HepG2 (cell line): ENCODE results near the gene ZNF3. TPM values are rescaled to one million over a fixed set of nuclear protein-coding genes. Genes with fewer than 3 reads are reported as not detected.

Experiments used
- AGO1 ChIP-seq: fragments of 200-400 bp; formaldehyde crosslinking; IDR thresholded peaks from 2 replicates; pipeline ENCODE4 v1.6.1; 2017; ENCODE audit warnings: mild to moderate bottlenecking, low read depth, low read length, moderate library complexity; ENCODE audit not compliant: poor library complexity, severe bottlenecking
- FOXA1 ChIP-seq, 2 experiments: fragments of 450-650 bp in 1 of 2; sonication (generic) in 1 of 2; formaldehyde crosslinking in 1 of 2; IDR thresholded peaks; 2 replicates each; pipeline versions ENCODE4 v1.4.0 to v1.6.1; 2016 to 2020; ENCODE audit warnings: missing genetic modification reagents in 1 of 2
- KAT2B ChIP-seq: fragments of 150-350 bp; IDR thresholded peaks from 2 replicates; pipeline ENCODE4 v1.6.1; 2014; ENCODE audit warnings: low read depth, low read length, borderline replicate concordance
- KAT8 ChIP-seq: IDR thresholded peaks from 2 replicates; pipeline ENCODE4 v1.6.1; 2016; ENCODE audit warnings: missing genetic modification reagents, missing compliant biosample characterization
- MLXIP ChIP-seq: sonication (generic); formaldehyde crosslinking; IDR thresholded peaks from 2 replicates; pipeline ENCODE4 v1.9.0; 2021; ENCODE audit warnings: missing genetic modification reagents, borderline replicate concordance
- NCOR1 ChIP-seq: fragments of 200-600 bp; sonication (generic); IDR thresholded peaks from 2 replicates; pipeline ENCODE4 v1.7.0; 2017; ENCODE audit warnings: antibody characterized with exemption, low read length, borderline replicate concordance
- ONECUT2 ChIP-seq: sonication (generic); formaldehyde crosslinking; IDR thresholded peaks from 2 replicates; pipeline ENCODE4 v1.4.0; 2020; ENCODE audit warnings: missing genetic modification reagents
- SATB2 ChIP-seq: sonication (generic); formaldehyde crosslinking; IDR thresholded peaks from 2 replicates; pipeline ENCODE4 v1.5.0; 2020; ENCODE audit warnings: missing genetic modification reagents
- SMAD3 ChIP-seq: sonication (generic); formaldehyde crosslinking; IDR thresholded peaks from 2 replicates; pipeline ENCODE4 v1.4.0; 2020; ENCODE audit warnings: missing genetic modification reagents
- TSC22D2 ChIP-seq: sonication (generic); formaldehyde crosslinking; IDR thresholded peaks from 2 replicates; pipeline ENCODE4 v1.5.1; 2020; ENCODE audit warnings: missing genetic modification reagents, mild to moderate bottlenecking, borderline replicate concordance
- WIZ ChIP-seq: sonication (generic); formaldehyde crosslinking; IDR thresholded peaks from 2 replicates; pipeline ENCODE4 v1.5.1; 2020; ENCODE audit warnings: mild to moderate bottlenecking, missing genetic modification reagents
- ZFP36L1 ChIP-seq: sonication (generic); formaldehyde crosslinking; IDR thresholded peaks from 2 replicates; pipeline ENCODE4 v1.8.0; 2022; ENCODE audit warnings: mild to moderate bottlenecking, missing genetic modification reagents, moderate library complexity
- ZNF570 ChIP-seq: sonication (generic); formaldehyde crosslinking; IDR thresholded peaks from 2 replicates; pipeline ENCODE4 v1.4.0; 2020; ENCODE audit warnings: mild to moderate bottlenecking, missing genetic modification reagents, borderline replicate concordance
- ZNF749 ChIP-seq: sonication (generic); formaldehyde crosslinking; IDR thresholded peaks from 2 replicates; pipeline ENCODE4 v1.8.0; 2022; ENCODE audit warnings: mild to moderate bottlenecking, missing genetic modification reagents, moderate library complexity, borderline replicate concordance
- polyA plus RNA-seq, 8 experiments: library from polyadenylated mRNA; depleted of rRNA in 3 of 8; stranded (reverse) in 7 of 8; unstranded in 1 of 8; fragments of >200 nt; fragmentation: Illumina TruSeq in 4 of 8; extraction: Trizol in 4 of 8; gene quantifications; 2 replicates each; pipeline versions ENCODE4 v1.2.1 to v1.2.3, GENCODE V29; 2011 to 2016; ENCODE audit warnings: low read depth in 4 of 8, missing spikeins in 1 of 8, mixed read lengths in 1 of 8; ENCODE audit not compliant: insufficient read depth in 1 of 8
- total RNA-seq, 5 experiments: library from RNA; depleted of rRNA; stranded (reverse); fragments of >200 nt; fragmentation: Illumina TruSeq; extraction: Trizol; gene quantifications; 2 replicates each; pipeline ENCODE4 v1.2.3, GENCODE V29; 2016; ENCODE audit warnings: low read depth in 1 of 5
- TF ChIP-seq, protein P1 (sequence below): sonication (generic); formaldehyde crosslinking; IDR thresholded peaks from 2 replicates; pipeline ENCODE4 v1.8.0; 2022; ENCODE audit warnings: mild to moderate bottlenecking, missing genetic modification reagents
- TF ChIP-seq, protein P2 (sequence below): sonication (generic); formaldehyde crosslinking; IDR thresholded peaks from 2 replicates; pipeline ENCODE4 v1.5.1; 2020; ENCODE audit warnings: mild to moderate bottlenecking, missing genetic modification reagents, moderate library complexity
- TF ChIP-seq, protein P3 (sequence below): IDR thresholded peaks from 2 replicates; pipeline ENCODE4 v1.6.1; 2012; ENCODE audit warnings: inconsistent platforms
- TF ChIP-seq, protein P4 (sequence below): sonication (generic); formaldehyde crosslinking; IDR thresholded peaks from 2 replicates; pipeline ENCODE4 v1.4.0; 2020; ENCODE audit warnings: missing genetic modification reagents; ENCODE audit errors: not compliant biosample characterization

ZNF3 gene
- total and polyA plus RNA-seq, 2 of the 13 experiments (the other 11 are each of a cell fraction or from before 2014, with no cell fraction given): 33.7 to 56.9 TPM

DNA sequence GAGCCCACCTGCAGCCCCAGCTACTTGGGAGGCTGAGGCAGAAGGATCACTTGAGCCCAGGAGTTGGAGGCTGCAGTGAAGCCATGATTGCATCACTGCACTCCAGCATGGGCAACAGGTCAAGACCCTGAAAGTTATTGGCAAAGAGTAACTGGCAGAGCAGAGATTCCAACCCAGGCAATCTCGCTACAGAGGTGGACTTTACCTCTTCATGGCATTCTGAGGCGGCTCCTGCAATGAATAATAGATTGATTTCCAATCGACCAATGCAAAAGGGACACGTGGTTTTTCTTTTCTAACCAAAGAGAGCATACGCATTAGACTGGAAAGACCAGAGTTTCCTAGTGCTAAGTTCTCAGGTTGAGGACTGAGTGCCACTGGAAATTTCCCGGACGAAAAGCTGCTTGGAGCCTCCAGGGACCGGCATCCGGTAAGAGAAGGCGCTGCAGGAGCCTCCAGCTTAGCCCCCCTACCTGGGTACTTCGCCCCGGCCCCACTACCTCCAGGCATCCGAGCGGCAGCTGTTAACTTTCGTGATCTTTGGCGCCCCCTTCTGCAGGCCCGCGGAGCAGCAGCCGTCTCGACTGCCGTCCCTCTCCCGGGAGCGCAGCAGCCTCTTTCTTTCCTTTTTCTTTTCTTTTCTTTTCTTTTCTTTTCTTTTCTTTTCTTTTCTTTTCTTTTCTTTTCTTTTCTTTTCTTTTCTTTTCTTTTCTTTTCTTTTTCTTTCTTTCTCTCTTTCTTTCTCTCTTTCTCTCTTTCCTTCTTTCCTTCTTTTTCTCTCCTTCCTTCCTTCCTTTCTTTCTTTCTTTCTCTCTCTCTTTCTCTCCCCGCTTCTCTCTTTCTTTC, 49.3 kb upstream of the ZNF3 start (continued):
- TF ChIP-seq, protein P1, sequence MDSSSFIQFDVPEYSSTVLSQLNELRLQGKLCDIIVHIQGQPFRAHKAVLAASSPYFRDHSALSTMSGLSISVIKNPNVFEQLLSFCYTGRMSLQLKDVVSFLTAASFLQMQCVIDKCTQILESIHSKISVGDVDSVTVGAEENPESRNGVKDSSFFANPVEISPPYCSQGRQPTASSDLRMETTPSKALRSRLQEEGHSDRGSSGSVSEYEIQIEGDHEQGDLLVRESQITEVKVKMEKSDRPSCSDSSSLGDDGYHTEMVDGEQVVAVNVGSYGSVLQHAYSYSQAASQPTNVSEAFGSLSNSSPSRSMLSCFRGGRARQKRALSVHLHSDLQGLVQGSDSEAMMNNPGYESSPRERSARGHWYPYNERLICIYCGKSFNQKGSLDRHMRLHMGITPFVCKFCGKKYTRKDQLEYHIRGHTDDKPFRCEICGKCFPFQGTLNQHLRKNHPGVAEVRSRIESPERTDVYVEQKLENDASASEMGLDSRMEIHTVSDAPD: 0 out of 2 replicates have a peak, but pooled peaks have one; percentile 31
- TF ChIP-seq, protein P2, sequence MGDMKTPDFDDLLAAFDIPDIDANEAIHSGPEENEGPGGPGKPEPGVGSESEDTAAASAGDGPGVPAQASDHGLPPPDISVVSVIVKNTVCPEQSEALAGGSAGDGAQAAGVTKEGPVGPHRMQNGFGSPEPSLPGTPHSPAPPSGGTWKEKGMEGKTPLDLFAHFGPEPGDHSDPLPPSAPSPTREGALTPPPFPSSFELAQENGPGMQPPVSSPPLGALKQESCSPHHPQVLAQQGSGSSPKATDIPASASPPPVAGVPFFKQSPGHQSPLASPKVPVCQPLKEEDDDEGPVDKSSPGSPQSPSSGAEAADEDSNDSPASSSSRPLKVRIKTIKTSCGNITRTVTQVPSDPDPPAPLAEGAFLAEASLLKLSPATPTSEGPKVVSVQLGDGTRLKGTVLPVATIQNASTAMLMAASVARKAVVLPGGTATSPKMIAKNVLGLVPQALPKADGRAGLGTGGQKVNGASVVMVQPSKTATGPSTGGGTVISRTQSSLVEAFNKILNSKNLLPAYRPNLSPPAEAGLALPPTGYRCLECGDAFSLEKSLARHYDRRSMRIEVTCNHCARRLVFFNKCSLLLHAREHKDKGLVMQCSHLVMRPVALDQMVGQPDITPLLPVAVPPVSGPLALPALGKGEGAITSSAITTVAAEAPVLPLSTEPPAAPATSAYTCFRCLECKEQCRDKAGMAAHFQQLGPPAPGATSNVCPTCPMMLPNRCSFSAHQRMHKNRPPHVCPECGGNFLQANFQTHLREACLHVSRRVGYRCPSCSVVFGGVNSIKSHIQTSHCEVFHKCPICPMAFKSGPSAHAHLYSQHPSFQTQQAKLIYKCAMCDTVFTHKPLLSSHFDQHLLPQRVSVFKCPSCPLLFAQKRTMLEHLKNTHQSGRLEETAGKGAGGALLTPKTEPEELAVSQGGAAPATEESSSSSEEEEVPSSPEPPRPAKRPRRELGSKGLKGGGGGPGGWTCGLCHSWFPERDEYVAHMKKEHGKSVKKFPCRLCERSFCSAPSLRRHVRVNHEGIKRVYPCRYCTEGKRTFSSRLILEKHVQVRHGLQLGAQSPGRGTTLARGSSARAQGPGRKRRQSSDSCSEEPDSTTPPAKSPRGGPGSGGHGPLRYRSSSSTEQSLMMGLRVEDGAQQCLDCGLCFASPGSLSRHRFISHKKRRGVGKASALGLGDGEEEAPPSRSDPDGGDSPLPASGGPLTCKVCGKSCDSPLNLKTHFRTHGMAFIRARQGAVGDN (CRISPR knock-in tag): peak; percentile 75
- no peak for TF ChIP-seq NCOR1
- TF ChIP-seq ZNF749 (CRISPR knock-in tag): no peak
- TF ChIP-seq, protein P3, sequence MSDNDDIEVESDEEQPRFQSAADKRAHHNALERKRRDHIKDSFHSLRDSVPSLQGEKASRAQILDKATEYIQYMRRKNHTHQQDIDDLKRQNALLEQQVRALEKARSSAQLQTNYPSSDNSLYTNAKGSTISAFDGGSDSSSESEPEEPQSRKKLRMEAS: peak; percentile 38; the same call in 1 of the 2 replicates
- TF ChIP-seq FOXA1 (IDR thresholded peaks at IDR 0.05): no peak
- TF ChIP-seq FOXA1 (CRISPR knock-in tag; IDR thresholded peaks at IDR 0.05): no peak
- TF ChIP-seq KAT8 (CRISPR knock-in tag): 0 out of 2 replicates have a peak, but pooled peaks have one; percentile 15
- TF ChIP-seq SATB2 (CRISPR knock-in tag): no peak
- TF ChIP-seq TSC22D2 (CRISPR knock-in tag): 0 out of 2 replicates have a peak, but pooled peaks have one; percentile 34
- no peak for TF ChIP-seq SMAD3
- TF ChIP-seq, protein P4, sequence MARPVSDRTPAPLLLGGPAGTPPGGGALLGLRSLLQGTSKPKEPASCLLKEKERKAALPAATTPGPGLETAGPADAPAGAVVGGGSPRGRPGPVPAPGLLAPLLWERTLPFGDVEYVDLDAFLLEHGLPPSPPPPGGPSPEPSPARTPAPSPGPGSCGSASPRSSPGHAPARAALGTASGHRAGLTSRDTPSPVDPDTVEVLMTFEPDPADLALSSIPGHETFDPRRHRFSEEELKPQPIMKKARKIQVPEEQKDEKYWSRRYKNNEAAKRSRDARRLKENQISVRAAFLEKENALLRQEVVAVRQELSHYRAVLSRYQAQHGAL (CRISPR knock-in tag): no peak
- TF ChIP-seq WIZ (CRISPR knock-in tag): no peak
- TF ChIP-seq ONECUT2 (CRISPR knock-in tag): peak; percentile 59; the same call in 1 of the 2 replicates
- TF ChIP-seq ZNF570: no peak
- TF ChIP-seq ZFP36L1 (CRISPR knock-in tag): no peak
- no peak for TF ChIP-seq AGO1
- TF ChIP-seq MLXIP (CRISPR knock-in tag): no peak
- peak; percentile 75; the same call in 1 of the 2 replicates for TF ChIP-seq KAT2B
